GM19372 (cell line): ENCODE measurements around the gene CCDC15.
"Not testable (repeated sequence)": the region's sequence is repeated elsewhere in the genome, so short reads cannot be mapped to it uniquely, and the experiment has no call there.

Experiments used
- ATAC-seq: cut with Tn5 transposase; IDR thresholded peaks from one replicate; pipeline ENCODE4 v1.9.1; 2021; ENCODE audit warnings: mild to moderate bottlenecking, low read depth, moderate library complexity; ENCODE audit not compliant: unreplicated experiment

Gene CCDC15

GRCh38 chr11:125079151-125079877 is 125.3 kb downstream of the CCDC15 start:
- ATAC-seq, result no peak

GRCh38 chr11:125079878-125080530 is 126.0 kb downstream of the CCDC15 start:
- ATAC-seq, result no peak

- no peak for ATAC-seq
Measured at GRCh38 chr11:125080531-125080911, 126.5 kb downstream of the CCDC15 start.

- ATAC-seq, result no peak
Measured at GRCh38 chr11:125081098-125081798, 127.2 kb downstream of the CCDC15 start.

- ATAC-seq, result no peak
Measured at GRCh38 chr11:125082040-125082439, 128.0 kb downstream of the CCDC15 start.

- ATAC-seq, result no peak
Measured at GRCh38 chr11:125082611-125083311, 128.8 kb downstream of the CCDC15 start.

- no peak for ATAC-seq
Measured at GRCh38 chr11:125083312-125084056, 129.5 kb downstream of the CCDC15 start.

- ATAC-seq, result no peak
Measured at GRCh38 chr11:125084057-125084416, 130.0 kb downstream of the CCDC15 start.

- ATAC-seq, result no peak
Measured at GRCh38 chr11:125084761-125085231, 130.8 kb downstream of the CCDC15 start.

GRCh38 chr11:125085301-125086081 is 131.5 kb downstream of the CCDC15 start:
- ATAC-seq, result no peak

- no peak for ATAC-seq
Measured at GRCh38 chr11:125086633-125087296, 132.8 kb downstream of the CCDC15 start.

GRCh38 chr11:125088123-125088522 is 134.1 kb downstream of the CCDC15 start:
- ATAC-seq, result no peak

- ATAC-seq, result no peak
Measured at GRCh38 chr11:125088576-125089455, 134.8 kb downstream of the CCDC15 start.

GRCh38 chr11:125089481-125089880 is 135.5 kb downstream of the CCDC15 start:
- not testable (repeated sequence) for ATAC-seq

- ATAC-seq, result not testable (repeated sequence)
Measured at GRCh38 chr11:125090151-125090550, 136.1 kb downstream of the CCDC15 start.

GRCh38 chr11:125090816-125091215 is 136.8 kb downstream of the CCDC15 start:
- ATAC-seq, result no peak
